A673 (cell line): Measurements from ENCODE around the gene FAXC. TPM values are rescaled to one million over a fixed set of nuclear protein-coding genes. Genes with fewer than 3 reads are reported as not detected.
"Not testable (repeated sequence)": the region's sequence is repeated elsewhere in the genome, so short reads cannot be mapped to it uniquely, and the experiment has no call there.

ENCODE experiments used
- BruUV-seq: library from RNA; stranded (reverse); fragments of 400-500 nt; replicated peaks from 2 replicates; lab custom pipeline; 2021; lab: Mats Ljungman, UMichigan
- CTCF ChIA-PET: fragments of 300-600 bp; sonication (Branson Sonifier 250); formaldehyde crosslinking; loops from one replicate; lab custom pipeline; 2022; ENCODE audit warnings: antibody characterized with exemption; lab: Charles Lee
- POLR2A ChIA-PET: fragments of 300-600 bp; sonication (Branson Sonifier 250); formaldehyde crosslinking; loops from one replicate; lab custom pipeline; 2022; ENCODE audit warnings: antibody characterized with exemption; ENCODE audit not compliant: low non-redundant PET; lab: Charles Lee
- DNase-seq: peaks from one replicate; pipeline ENCODE4 v3.0.0-alpha.2; 2015; ENCODE audit warnings: low spot score
- H3K27ac ChIP-seq: fragments of 200-600 bp; sonication (generic); 2 replicates; pipeline ENCODE4 v1.5.1; 2016; ENCODE audit warnings: mixed run types, low read depth, mild to moderate bottlenecking, mixed read lengths, antibody characterized with exemption, low read length; ENCODE audit not compliant: poor library complexity, severe bottlenecking
- H3K27me3 ChIP-seq: fragments of 200-600 bp; sonication (generic); replicated peaks from 2 replicates; pipeline ENCODE4 v1.6.1; 2017; ENCODE audit warnings: mixed run types, low read depth, mild to moderate bottlenecking, mixed read lengths, antibody characterized with exemption, low read length; ENCODE audit not compliant: insufficient read depth, poor library complexity
- H3K36me3 ChIP-seq: fragments of 200-600 bp; sonication (generic); 2 replicates; pipeline ENCODE4 v1.6.1; 2016; ENCODE audit warnings: mixed run types, mild to moderate bottlenecking, mixed read lengths, antibody characterized with exemption, low read length; ENCODE audit not compliant: insufficient read depth, poor library complexity, severe bottlenecking
- H3K4me1 ChIP-seq: fragments of 200-600 bp; sonication (generic); 2 replicates; pipeline ENCODE4 v1.6.1; 2017; ENCODE audit warnings: mixed run types, mild to moderate bottlenecking, mixed read lengths, antibody characterized with exemption, low read length; ENCODE audit not compliant: insufficient read depth, poor library complexity, severe bottlenecking
- H3K4me3 ChIP-seq: fragments of 200-600 bp; sonication (generic); 2 replicates; pipeline ENCODE4 v1.5.1; 2016; ENCODE audit warnings: low read depth, mixed run types, mild to moderate bottlenecking, mixed read lengths, low read length; ENCODE audit not compliant: poor library complexity, severe bottlenecking
- H3K9me3 ChIP-seq: fragments of 200-600 bp; sonication (generic); 2 replicates; pipeline ENCODE4 v1.6.1; 2016; ENCODE audit warnings: mixed run types, low read depth, mild to moderate bottlenecking, mixed read lengths, antibody characterized with exemption, low read length; ENCODE audit not compliant: poor library complexity, severe bottlenecking
- EZH2 ChIP-seq: fragments of 200-600 bp; sonication (generic); IDR thresholded peaks from 2 replicates; pipeline ENCODE4 v1.6.1; 2017; ENCODE audit warnings: borderline replicate concordance, low read depth, mild to moderate bottlenecking, mixed read lengths, antibody characterized with exemption, low read length; ENCODE audit not compliant: poor library complexity, severe bottlenecking
- intact Hi-C: fragments of 100-400 bp; cut with micrococcal nuclease; formaldehyde crosslinking; loops from one replicate; pipeline ENCODE4 v1.10.0; 2022; ENCODE audit not compliant: unreplicated experiment
- total RNA-seq: library from RNA; stranded (reverse); gene quantifications from 2 replicates; pipeline ENCODE4 v1.2.3, GENCODE V29; 2021
- TF ChIP-seq, protein P1 (sequence below): fragments of 300-800, 200-600 bp; sonication (generic); conservative IDR thresholded peaks from 2 replicates; pipeline ENCODE4 v1.5.1; 2017; ENCODE audit warnings: low read depth, mild to moderate bottlenecking, antibody characterized with exemption, low read length, moderate library complexity, mixed read lengths

The FAXC gene
- total RNA-seq, 1 experiment from 2014 or later, result 6.2 TPM

DNA sequence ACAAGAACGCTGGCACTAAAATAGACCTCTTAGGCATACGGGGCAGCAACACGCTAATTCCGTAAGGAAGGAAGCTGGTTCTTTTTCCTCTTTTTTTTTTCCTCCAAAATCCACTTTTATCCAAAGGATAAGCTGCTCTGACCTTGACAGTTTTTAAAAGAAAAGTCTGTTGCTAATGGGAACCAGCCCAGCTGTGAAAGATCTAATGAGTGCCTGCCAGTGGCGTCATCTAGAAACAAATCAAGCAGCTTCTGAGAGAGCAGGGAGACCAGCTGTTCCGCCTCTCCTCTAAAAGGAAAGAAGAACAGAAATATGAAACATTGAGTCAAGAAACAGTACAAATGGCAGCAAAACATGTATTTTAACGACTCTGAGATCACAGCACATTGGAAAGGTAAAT is 78.6 kb downstream of the FAXC start:
- POLR2A ChIA-PET, result no interaction called here
- H3K36me3 ChIP-seq, result no peaks in the 10 kb centered on the region
- no peaks in the 10 kb centered on the region for H3K27me3 ChIP-seq
- no peak for DNase-seq
- intact Hi-C loops, result no loop called here
- H3K27ac ChIP-seq, result no peak overlapping the region
- TF ChIP-seq, protein P1, sequence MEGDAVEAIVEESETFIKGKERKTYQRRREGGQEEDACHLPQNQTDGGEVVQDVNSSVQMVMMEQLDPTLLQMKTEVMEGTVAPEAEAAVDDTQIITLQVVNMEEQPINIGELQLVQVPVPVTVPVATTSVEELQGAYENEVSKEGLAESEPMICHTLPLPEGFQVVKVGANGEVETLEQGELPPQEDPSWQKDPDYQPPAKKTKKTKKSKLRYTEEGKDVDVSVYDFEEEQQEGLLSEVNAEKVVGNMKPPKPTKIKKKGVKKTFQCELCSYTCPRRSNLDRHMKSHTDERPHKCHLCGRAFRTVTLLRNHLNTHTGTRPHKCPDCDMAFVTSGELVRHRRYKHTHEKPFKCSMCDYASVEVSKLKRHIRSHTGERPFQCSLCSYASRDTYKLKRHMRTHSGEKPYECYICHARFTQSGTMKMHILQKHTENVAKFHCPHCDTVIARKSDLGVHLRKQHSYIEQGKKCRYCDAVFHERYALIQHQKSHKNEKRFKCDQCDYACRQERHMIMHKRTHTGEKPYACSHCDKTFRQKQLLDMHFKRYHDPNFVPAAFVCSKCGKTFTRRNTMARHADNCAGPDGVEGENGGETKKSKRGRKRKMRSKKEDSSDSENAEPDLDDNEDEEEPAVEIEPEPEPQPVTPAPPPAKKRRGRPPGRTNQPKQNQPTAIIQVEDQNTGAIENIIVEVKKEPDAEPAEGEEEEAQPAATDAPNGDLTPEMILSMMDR, result no peak
- no peak for TF ChIP-seq EZH2
- no peaks in the 10 kb centered on the region for H3K4me1 ChIP-seq
- no peaks in the 10 kb centered on the region for H3K9me3 ChIP-seq
- CTCF ChIA-PET, result interaction anchor here (0.7 kb wide), 1 partner anchor 257 kb away, joined by 10 read pairs; no protein-coding TSS in a partner anchor
- H3K4me3 ChIP-seq, result no peak overlapping the region
- no TSS peak for BruUV-seq

DNA sequence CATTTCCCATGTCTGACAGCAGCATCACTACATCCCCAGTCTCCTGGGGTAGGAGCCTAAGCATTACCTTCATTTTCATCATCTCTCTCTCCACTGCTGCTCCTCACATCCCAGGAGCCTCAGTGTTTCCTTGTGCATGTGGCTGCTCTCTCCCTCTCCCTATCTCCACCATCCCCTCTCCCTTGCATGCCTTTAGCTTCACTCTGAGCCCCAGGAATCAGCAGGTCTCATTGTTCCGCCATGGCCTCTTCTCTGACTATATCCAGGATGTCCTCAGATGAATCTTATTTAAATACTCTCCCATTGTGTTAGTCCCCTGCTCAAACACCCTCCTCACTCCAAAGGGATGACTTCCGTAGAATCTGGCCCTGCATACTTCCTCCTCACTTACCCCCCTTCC is 79.4 kb downstream of the FAXC start:
- no peaks in the 10 kb centered on the region for H3K4me1 ChIP-seq
- TF ChIP-seq, protein P1, result no peak
- TF ChIP-seq EZH2, result no peak
- no peak overlapping the region for H3K4me3 ChIP-seq
- H3K27me3 ChIP-seq, result no peaks in the 10 kb centered on the region
- ChIA-PET CTCF (no interaction called here), POLR2A (no interaction called here)
- no TSS peak for BruUV-seq
- H3K27ac ChIP-seq, result no peak overlapping the region
- no peak for DNase-seq
- no peaks in the 10 kb centered on the region for H3K36me3 ChIP-seq
- intact Hi-C loops, result no loop called here
- no peaks in the 10 kb centered on the region for H3K9me3 ChIP-seq

DNA sequence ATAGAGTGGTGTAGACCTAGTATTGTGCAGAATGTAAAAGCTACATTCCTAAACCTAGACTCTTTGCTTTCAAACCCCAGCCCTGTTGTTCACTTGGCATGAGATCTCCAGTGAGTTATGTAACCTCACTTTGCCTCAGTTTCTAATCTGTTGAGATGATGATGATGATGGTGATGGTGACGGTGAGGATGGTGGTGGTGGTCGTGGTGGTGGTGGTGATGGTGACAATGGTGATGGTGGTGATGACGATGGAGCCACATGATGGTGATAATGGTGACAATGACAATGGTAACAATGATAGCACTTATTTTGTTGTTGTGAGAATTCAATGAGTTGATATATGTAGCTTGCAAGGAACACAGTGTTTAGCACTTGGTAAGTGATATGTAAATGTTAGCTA is 80.3 kb downstream of the FAXC start:
- intact Hi-C loops, result no loop called here
- CTCF ChIA-PET, result no interaction called here
- H3K27ac ChIP-seq, result no peak overlapping the region
- H3K27me3 ChIP-seq, result no peaks in the 10 kb centered on the region
- H3K4me3 ChIP-seq, result no peak overlapping the region
- TF ChIP-seq EZH2, result no peak
- TF ChIP-seq, protein P1, result no peak
- no peaks in the 10 kb centered on the region for H3K9me3 ChIP-seq
- H3K36me3 ChIP-seq, result no peaks in the 10 kb centered on the region
- DNase-seq, result no peak
- POLR2A ChIA-PET, result no interaction called here
- no TSS peak for BruUV-seq
- H3K4me1 ChIP-seq, result no peaks in the 10 kb centered on the region

DNA sequence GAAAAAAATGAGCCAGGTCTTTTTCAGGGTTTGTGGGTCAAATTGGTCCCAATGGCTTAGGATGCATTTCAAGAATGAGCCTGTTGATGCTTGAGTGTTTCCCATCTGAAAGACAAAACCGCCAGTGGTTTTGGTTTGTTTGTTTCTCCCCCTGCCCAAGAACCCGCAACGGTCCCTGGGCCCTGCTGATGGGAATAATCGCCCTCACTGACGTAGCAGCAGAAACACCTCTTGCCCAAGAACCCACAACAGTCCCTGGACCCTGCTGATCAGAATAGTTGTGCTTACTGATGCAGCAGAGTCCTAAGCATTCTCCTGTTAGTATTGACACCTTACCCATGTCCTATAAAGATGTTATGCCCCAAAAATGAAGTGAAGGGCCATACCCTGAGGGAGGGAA is 82.5 kb downstream of the FAXC start:
- H3K4me1 ChIP-seq, BruUV-seq, intact Hi-C loops, DNase-seq, H3K36me3 ChIP-seq, H3K27ac ChIP-seq, H3K9me3 ChIP-seq, CTCF ChIA-PET, H3K27me3 ChIP-seq, POLR2A ChIA-PET, H3K4me3 ChIP-seq: not testable (repeated sequence)

DNA sequence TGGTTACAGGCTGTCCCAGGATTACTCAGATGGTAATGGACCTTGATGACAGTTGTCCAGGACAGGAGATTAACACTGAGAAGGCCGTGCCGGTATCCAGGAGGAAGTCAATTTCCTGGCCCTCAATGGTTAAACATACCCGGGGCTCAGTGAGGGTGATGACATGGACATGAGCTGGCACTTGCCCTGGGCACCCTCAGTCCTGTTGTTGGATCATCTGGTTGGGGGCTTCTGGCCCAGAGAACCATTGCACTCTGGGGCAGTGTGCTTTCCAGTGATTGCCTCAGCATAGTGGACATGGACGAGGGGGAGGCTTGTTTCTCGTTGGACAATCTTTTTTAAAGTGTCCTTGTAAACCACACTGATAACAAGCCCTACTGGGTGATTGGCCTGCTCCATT is 84.0 kb downstream of the FAXC start:
- H3K27me3 ChIP-seq, H3K4me1 ChIP-seq, POLR2A ChIA-PET, H3K27ac ChIP-seq, CTCF ChIA-PET, H3K36me3 ChIP-seq, intact Hi-C loops, H3K9me3 ChIP-seq, DNase-seq, BruUV-seq, H3K4me3 ChIP-seq: not testable (repeated sequence)
